HG03064 (cell line): ENCODE results near the gene HIF1A.

Experiments used
- ATAC-seq: cut with Tn5 transposase; IDR thresholded peaks from one replicate; pipeline ENCODE4 v1.9.1; 2021; ENCODE audit warnings: low read depth; ENCODE audit not compliant: unreplicated experiment

HIF1A gene

DNA sequence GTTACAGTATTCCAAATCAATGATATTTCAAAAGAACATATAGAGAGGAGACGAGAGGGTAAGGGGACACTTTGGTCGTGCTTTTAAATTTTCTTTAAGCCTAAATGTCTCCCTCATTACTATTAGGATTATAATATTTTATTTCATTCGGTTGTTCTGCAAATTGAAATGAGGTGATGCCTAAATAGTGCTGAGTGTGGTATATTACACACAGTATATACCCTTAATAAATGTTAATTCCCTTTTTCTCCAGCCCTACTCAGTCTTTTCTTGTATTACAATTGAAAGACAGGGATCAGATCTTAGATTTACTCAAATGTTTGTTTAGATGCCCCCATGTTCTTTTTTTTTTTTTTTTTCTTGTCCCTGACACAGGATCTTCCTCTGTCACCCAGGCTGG, 74.6 kb downstream of the HIF1A start:
- no peak for ATAC-seq

DNA sequence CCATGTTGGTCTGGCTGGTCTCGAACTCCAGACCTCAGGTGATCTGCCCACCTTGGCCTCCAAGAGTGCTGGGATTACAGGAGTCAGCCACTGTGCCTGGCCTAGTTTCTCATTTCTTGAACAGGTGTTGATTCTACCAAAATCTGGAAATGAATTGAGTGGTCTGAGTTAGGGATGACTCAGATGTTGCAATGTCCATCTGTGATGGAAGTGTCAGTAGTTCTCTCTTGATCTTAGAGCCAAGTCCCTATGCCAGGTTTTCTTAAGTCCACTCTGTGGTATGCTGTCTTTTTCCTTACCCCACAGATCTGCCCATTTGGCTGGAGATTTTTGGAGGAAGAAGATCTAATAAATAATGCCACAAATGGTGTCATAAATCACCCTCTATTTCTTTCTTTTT, 79.5 kb downstream of the HIF1A start:
- ATAC-seq = no peak

DNA sequence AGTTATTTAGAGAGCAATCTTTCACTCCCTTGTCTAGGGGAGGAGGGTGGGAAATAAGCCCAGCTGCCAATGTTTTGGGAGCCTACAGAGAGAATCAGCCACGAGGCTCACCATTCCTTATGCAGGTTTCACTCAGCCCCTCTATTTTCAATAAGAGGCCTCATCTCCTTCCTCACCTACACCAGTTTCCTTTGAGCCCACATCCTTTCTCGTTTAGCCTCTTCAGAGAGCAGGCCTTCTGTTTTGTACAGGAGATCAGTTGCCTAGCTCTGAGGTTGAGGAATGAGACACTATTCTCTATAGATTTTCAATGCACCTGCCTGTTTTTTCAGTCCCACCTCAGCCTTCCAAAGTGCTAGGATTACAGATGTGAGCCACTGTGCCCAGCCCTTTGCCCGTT, 84.8 kb downstream of the HIF1A start:
- peak; percentile 83 for ATAC-seq

DNA sequence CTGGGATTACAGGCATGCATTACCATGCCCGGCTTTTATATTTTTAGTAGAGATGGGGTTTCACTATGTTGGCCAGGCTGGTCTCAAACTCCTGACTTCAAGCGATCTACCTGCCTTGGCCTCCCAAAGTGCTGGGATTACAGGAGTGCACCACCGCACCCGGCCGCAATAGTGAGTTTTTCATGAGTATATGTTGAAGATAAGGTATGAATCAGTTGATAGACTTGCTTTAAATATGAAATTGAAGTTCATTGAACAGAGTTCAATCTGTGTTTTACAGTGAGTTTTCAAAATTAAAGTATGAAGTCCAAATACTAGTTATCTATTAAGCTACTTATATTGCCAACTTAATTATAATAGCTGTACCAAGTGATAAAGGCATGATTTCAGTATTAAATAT, 102.0 kb downstream of the HIF1A start:
- no peak for ATAC-seq
